B cell (primary cell): ENCODE data around the gene CNKSR3.

Experiments
- CTCF ChIP-seq: fragments of 200-600 bp; IDR thresholded peaks from one replicate; pipeline ENCODE4 v1.8.0; 2022; ENCODE audit warnings: antibody characterized with exemption, mild to moderate bottlenecking
- EZH2 ChIP-seq: IDR thresholded peaks from 2 replicates; pipeline ENCODE4 v1.6.1; 2012; ENCODE audit warnings: borderline replicate concordance, low read depth, mild to moderate bottlenecking, moderate library complexity, low read length; ENCODE audit not compliant: insufficient read depth, poor library complexity, severe bottlenecking

- TF ChIP-seq CTCF: no peak
- no peak for TF ChIP-seq EZH2
Observed at GRCh38 chr6:154461348-154461747, 49.1 kb downstream of the CNKSR3 start.
